Dendritic cell treated with granulocyte-macrophage colony-stimulating factor and Interleukin-4, amounts not matched to agents 40 ng/mL and 50 ng/mL, for 4 days (primary cell): ENCODE measurements around the gene ZNF516.

ENCODE experiments used
- H3K27ac Mint-ChIP-seq: one replicate; pipeline ENCODE4 v1.8.0; 2022; ENCODE audit warnings: mild to moderate bottlenecking, mixed read lengths
- H3K27me3 Mint-ChIP-seq: one replicate; pipeline ENCODE4 v1.8.0; 2022; ENCODE audit warnings: mild to moderate bottlenecking, mixed read lengths
- H3K36me3 Mint-ChIP-seq: one replicate; pipeline ENCODE4 v1.8.0; 2022; ENCODE audit warnings: low read depth, mixed read lengths
- H3K4me1 Mint-ChIP-seq: one replicate; pipeline ENCODE4 v1.8.0; 2022; ENCODE audit warnings: low read depth, mixed read lengths
- H3K4me3 Mint-ChIP-seq: one replicate; pipeline ENCODE4 v1.8.0; 2022; ENCODE audit warnings: mild to moderate bottlenecking, moderate library complexity, mixed read lengths
- H3K9me3 Mint-ChIP-seq: one replicate; pipeline ENCODE4 v1.8.0; 2022; ENCODE audit warnings: mixed read lengths
- intact Hi-C: fragments of 100-400 bp; cut with micrococcal nuclease; formaldehyde crosslinking; loops from one replicate; pipeline ENCODE4 v1.15.0; 2022

Gene ZNF516

GRCh38 chr18:76421685-76422078 lies 73.4 kb downstream of the ZNF516 start:
- no peak overlapping the region for H3K27ac Mint-ChIP-seq
- no peaks in the 10 kb centered on the region for H3K9me3 Mint-ChIP-seq
- H3K4me3 Mint-ChIP-seq = no peak overlapping the region
- H3K4me1 Mint-ChIP-seq = peaks cover 60% of the 10 kb centered on the region
- H3K27me3 Mint-ChIP-seq = no peaks in the 10 kb centered on the region
- intact Hi-C loops = no loop called here
- peaks cover 41% of the 10 kb centered on the region for H3K36me3 Mint-ChIP-seq

GRCh38 chr18:76420898-76421684 lies 74.0 kb downstream of the ZNF516 start:
- no peaks in the 10 kb centered on the region for H3K9me3 Mint-ChIP-seq
- intact Hi-C loops = no loop called here
- peaks cover 59% of the 10 kb centered on the region for H3K4me1 Mint-ChIP-seq
- H3K27me3 Mint-ChIP-seq = no peaks in the 10 kb centered on the region
- H3K36me3 Mint-ChIP-seq = peaks cover 41% of the 10 kb centered on the region
- H3K4me3 Mint-ChIP-seq = no peak overlapping the region
- no peak overlapping the region for H3K27ac Mint-ChIP-seq

GRCh38 chr18:76419811-76420210 lies 75.2 kb downstream of the ZNF516 start:
- Mint-ChIP-seq H3K4me3 (no peak overlapping the region), H3K27me3 (no peaks in the 10 kb centered on the region)

GRCh38 chr18:76416911-76417310 lies 78.1 kb downstream of the ZNF516 start:
- H3K27ac Mint-ChIP-seq = no peak overlapping the region
- no peaks in the 10 kb centered on the region for H3K9me3 Mint-ChIP-seq
- intact Hi-C loops = no loop called here
- H3K36me3 Mint-ChIP-seq = peaks cover 44% of the 10 kb centered on the region
- H3K27me3 Mint-ChIP-seq = no peaks in the 10 kb centered on the region
- no peak overlapping the region for H3K4me3 Mint-ChIP-seq
- peaks cover 57% of the 10 kb centered on the region for H3K4me1 Mint-ChIP-seq

More at GRCh38 chr18:76419811-76420210, 75.2 kb downstream of the ZNF516 start:
- Mint-ChIP-seq H3K27ac (no peak overlapping the region), H3K4me1 (peaks cover 53% of the 10 kb centered on the region), H3K36me3 (peaks cover 46% of the 10 kb centered on the region), H3K9me3 (no peaks in the 10 kb centered on the region)
- intact Hi-C loops = no loop called here

GRCh38 chr18:76414936-76415621 lies 80.0 kb downstream of the ZNF516 start:
- Mint-ChIP-seq H3K9me3 (no peaks in the 10 kb centered on the region), H3K27me3 (no peaks in the 10 kb centered on the region), H3K4me3 (no peak overlapping the region), H3K4me1 (peaks cover 70% of the 10 kb centered on the region), H3K27ac (no peak overlapping the region), H3K36me3 (peaks cover 42% of the 10 kb centered on the region)
- intact Hi-C loops = loop anchor here (5.0 kb wide), 1 partner anchor 157 kb away; no protein-coding TSS in a partner anchor

GRCh38 chr18:76412818-76413565 lies 82.0 kb downstream of the ZNF516 start:
- Mint-ChIP-seq H3K4me3 (no peak overlapping the region), H3K27me3 (no peaks in the 10 kb centered on the region), H3K9me3 (no peaks in the 10 kb centered on the region), H3K27ac (peak overlapping the region; percentile 4), H3K4me1 (peaks cover 70% of the 10 kb centered on the region), H3K36me3 (peaks cover 48% of the 10 kb centered on the region)
- intact Hi-C loops = loop anchor here (5.0 kb wide), 1 partner anchor 159 kb away; no protein-coding TSS in a partner anchor

GRCh38 chr18:76412010-76412817 lies 82.8 kb downstream of the ZNF516 start:
- Mint-ChIP-seq H3K36me3 (peaks cover 56% of the 10 kb centered on the region), H3K4me1 (peaks cover 75% of the 10 kb centered on the region), H3K27ac (peak overlapping the region; percentile 4), H3K9me3 (no peaks in the 10 kb centered on the region), H3K4me3 (no peak overlapping the region), H3K27me3 (no peaks in the 10 kb centered on the region)
- intact Hi-C loops = loop anchor here (5.0 kb wide), 1 partner anchor 160 kb away; no protein-coding TSS in a partner anchor

GRCh38 chr18:76410660-76411417 lies 84.2 kb downstream of the ZNF516 start:
- H3K4me3 Mint-ChIP-seq = no peak overlapping the region
- H3K36me3 Mint-ChIP-seq = peaks cover 69% of the 10 kb centered on the region
- no peaks in the 10 kb centered on the region for H3K9me3 Mint-ChIP-seq
- intact Hi-C loops = loop anchor here (5.0 kb wide), 1 partner anchor 161 kb away; no protein-coding TSS in a partner anchor
- no peaks in the 10 kb centered on the region for H3K27me3 Mint-ChIP-seq
- H3K27ac Mint-ChIP-seq = peak overlapping the region; percentile 19
- H3K4me1 Mint-ChIP-seq = peaks cover 81% of the 10 kb centered on the region

- Mint-ChIP-seq H3K27me3 (no peaks in the 10 kb centered on the region), H3K36me3 (peaks cover 71% of the 10 kb centered on the region), H3K4me1 (peaks cover 85% of the 10 kb centered on the region), H3K27ac (peak overlapping the region; percentile 19), H3K4me3 (no peak overlapping the region), H3K9me3 (no peaks in the 10 kb centered on the region)
- intact Hi-C loops = loop anchor here (5.0 kb wide), 1 partner anchor 162 kb away; no protein-coding TSS in a partner anchor
Observed at GRCh38 chr18:76410033-76410432, 85.0 kb downstream of the ZNF516 start.

- Mint-ChIP-seq H3K27ac (peak overlapping the region; percentile 12), H3K36me3 (peaks cover 79% of the 10 kb centered on the region), H3K27me3 (no peaks in the 10 kb centered on the region), H3K4me3 (no peak overlapping the region), H3K9me3 (no peaks in the 10 kb centered on the region), H3K4me1 (peaks cover 94% of the 10 kb centered on the region)
- intact Hi-C loops = no loop called here
Observed at GRCh38 chr18:76408480-76409067, 86.5 kb downstream of the ZNF516 start.

GRCh38 chr18:76407681-76408080 lies 87.4 kb downstream of the ZNF516 start:
- Mint-ChIP-seq H3K4me1 (peaks cover 94% of the 10 kb centered on the region), H3K36me3 (peaks cover 83% of the 10 kb centered on the region), H3K4me3 (no peak overlapping the region), H3K27me3 (no peaks in the 10 kb centered on the region), H3K27ac (no peak overlapping the region), H3K9me3 (no peaks in the 10 kb centered on the region)
- intact Hi-C loops = no loop called here

GRCh38 chr18:76406791-76407190 lies 88.3 kb downstream of the ZNF516 start:
- H3K27me3 Mint-ChIP-seq = no peaks in the 10 kb centered on the region
- H3K27ac Mint-ChIP-seq = no peak overlapping the region
- H3K9me3 Mint-ChIP-seq = no peaks in the 10 kb centered on the region
- no peak overlapping the region for H3K4me3 Mint-ChIP-seq
- peaks cover 85% of the 10 kb centered on the region for H3K36me3 Mint-ChIP-seq
- H3K4me1 Mint-ChIP-seq = peaks cover 94% of the 10 kb centered on the region
- intact Hi-C loops = no loop called here
